ENCODE results near the gene LRCH4.
"Not testable (repeated sequence)": the region's sequence is repeated elsewhere in the genome, so short reads cannot be mapped to it uniquely, and the experiment has no call there.

LRCH4 gene

DNA sequence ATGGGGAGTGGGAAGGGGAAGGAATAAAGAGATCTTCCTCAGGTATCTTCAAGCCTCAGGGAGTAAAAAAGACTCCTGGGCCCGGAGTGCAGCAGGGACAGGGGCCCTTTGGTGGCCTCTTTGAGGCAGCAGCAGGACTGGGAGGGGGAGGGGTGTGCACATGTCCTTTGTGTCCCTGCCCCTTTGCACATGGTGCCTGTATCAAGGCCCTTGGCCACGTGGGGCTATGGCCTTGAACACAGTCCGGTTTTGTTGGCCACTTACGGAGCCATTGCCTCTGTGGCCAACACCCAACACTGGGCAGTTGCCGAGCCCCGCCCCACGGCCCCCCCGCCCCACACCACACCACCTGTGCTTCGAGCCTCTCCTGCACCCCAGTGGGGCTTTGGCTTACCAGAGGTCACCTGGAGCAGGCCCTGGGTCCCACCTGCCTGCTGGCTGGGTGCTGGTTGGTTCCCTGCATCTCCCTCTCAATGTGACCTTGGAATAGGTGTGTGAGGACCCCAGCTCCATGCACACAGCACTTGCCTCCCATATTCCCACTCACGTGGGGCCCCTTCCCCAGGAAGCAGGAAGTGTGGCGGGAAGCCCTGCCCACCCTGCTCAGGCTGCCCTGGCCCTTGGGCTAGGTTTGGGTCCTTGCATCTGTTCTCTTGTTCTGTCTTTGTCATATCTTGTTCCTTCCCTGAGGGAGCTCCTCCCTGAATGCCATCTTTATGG, 17.6 kb downstream of the LRCH4 start:
- no peak overlapping the region for H3K4me3 ChIP-seq (ENCODE audit: low read depth, low read length)

DNA sequence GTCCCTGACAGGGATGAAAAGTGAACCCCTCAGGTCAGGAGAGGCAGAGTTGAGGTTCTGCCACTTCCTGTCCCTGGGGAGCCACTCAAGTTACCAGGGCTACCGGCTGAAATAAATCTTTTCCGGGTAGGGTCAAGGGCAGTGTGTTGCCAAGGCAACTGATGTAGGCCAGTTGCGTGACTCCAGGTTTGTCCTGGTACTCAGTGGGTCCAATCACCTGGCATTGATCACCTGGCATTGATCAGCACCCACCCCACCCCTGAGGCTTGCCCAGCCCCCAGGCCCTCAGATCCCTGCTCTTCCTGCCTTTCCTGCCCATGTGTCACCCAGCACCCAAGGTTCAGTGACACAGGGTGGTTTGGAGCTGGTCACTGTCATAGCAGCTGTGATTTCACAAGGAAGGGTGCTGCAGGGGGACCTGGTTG, 18.2 kb downstream of the LRCH4 start:
- no peak overlapping the region for H3K4me3 ChIP-seq (ENCODE audit: low read depth, low read length)

DNA sequence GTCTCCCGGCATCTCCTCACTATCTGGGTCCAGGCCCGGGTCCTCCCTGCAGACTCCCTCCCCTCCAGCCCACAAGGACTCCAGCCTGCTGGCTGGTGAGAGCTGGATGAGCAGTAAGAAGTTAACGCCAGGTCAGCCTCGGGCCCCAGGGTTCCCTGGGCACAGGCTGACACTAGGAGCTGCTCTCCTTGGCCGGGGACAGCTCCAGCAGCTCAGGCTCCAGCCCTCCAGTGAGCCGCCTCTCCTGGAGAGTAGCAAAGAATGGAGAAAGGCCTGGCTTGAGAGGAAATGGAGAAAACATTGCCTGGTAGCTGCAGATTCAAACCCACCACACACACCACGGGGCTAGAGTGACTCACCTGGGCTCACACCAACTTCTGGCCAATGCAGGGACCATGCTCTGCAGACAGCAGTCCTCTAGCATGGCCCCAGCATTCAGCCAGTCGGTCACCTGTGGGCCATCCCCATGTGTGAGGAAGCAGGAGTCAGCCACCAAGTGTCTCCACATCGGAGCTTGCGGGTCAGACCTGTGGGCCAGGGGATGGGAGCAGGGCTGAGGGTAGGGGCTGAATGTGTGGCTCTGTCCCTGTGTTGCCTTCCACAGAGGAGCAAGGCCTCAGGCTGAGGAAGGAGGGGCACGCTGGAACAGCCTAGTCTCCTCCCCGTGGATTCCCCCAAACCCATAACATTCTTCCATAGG, 18.7 kb downstream of the LRCH4 start:
- no peak overlapping the region for H3K4me3 ChIP-seq (ENCODE audit: low read depth, low read length)

DNA sequence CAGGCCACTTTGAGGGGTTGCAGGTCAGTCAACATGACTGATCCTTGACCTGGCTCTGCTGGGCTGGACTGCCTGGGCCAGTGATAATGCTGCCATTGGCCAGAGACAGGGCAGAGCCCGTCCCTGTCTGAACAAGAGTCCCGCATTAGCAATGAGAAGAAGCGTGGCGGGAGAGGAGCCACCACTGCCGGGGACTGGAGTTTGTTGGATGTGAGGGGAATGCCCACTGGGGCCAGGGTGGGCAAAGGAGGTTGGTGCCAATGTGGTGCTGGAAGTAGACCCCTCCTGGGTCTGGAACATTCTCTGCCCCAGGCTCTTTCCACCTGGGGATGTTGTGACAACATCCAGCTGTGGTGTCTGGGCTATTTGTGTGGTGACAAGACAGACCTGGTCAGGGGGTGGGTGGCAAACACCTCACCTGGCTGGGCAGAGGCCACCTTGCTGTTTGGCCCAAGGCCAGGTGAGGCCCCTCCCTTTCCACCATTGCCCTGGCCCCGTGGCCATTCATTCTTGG, 19.9 kb downstream of the LRCH4 start:
- no peak overlapping the region for H3K4me3 ChIP-seq (ENCODE audit: low read depth, low read length)

DNA sequence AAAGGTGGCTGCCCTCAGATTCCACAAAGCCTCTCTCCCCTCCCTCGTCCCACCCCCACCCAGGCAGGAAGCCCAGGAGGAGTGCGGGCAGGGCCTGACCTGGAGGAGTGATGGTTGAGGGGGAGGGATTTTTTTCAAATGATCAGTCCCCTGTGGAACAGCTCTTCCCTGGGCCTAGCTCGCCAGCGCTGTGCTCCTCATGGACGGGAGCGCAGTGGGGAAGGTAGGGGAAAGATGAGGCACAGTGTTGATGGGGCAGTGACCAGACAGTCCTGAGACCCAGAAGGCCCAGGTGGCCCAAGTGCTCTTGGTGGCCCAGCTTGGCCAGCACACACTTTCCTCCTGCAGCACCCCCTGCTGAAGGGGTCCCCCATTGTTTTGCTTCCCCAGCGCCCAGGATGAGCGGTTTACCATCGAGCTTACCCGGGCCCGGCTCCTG, 20.8 kb downstream of the LRCH4 start:
- H3K4me3 ChIP-seq (ENCODE audit: low read depth, low read length), result no peak overlapping the region

DNA sequence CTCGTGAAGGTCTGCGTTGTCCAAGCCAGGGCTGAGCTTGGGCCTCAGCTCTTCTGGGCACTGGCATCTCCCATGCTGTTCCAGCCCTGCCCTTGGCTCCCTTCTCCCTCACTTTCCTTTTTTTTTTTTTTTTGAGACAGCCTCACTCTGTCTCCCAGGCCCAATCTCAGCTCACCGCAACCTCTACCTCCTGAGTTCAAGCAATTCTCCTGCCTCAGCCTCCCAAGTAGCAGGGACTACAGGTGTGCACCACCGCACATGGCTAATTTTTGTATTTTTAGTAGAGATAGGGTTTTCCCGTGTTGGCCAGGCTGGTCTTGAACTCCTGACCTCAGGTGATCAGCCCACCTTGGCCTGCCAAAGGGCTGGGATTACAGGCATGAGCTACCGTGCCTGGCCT, 21.5 kb downstream of the LRCH4 start:
- H3K4me3 ChIP-seq (ENCODE audit: low read depth, low read length), result not testable (repeated sequence)

DNA sequence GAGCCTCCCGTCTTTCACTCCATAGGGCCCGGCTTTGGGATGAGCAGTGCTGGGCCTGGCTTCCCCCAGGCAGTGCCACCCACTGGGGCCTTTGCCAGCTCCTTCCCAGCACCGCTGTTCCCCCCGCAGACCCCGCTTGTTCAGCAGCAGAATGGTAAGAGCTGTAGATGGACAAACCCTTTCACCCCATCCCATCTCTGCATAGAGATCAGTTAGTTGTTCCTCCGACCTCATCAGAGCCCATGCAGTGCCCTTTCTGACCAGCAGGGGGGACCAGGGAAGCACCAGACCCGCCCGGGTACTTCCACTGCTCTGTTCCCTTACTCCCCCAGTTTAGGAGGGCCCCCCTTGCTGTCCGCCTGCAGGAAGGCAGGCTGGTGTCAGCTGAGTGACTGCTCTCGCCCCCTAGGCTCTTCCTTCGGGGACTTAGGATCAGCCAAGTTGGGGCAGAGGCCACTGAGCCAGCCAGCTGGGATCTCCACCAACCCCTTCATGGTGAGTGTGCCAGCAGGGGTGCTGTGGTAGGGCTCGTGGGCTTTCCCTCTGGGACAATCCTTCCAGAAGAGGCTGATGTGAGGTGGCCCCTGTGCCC, 22.0 kb downstream of the LRCH4 start:
- no peak overlapping the region for H3K4me3 ChIP-seq (ENCODE audit: low read depth, low read length)

DNA sequence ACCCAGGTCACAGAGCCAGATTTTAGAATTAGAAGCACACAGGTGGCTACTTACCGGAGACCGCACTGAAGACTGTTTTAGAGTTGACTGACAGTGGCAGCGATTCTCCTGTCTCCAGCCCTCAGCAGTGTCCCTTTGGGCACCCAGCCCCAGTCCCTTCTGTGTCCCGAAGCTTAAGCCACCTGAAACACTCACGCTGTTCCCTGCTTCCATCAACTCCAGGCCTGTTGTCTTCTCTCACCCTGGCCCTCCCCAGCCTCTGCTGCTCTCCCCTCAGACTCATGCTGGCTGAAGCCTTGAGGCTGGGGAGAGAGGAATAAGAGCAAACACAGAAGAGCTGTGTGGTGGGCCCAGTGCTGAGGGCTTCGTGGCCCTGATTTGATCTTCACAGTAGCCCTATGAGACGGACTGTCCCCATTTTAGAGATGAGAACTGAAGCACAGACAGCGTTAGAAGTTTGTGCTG, 22.8 kb downstream of the LRCH4 start:
- no peak overlapping the region for H3K4me3 ChIP-seq (ENCODE audit: low read depth, low read length)

DNA sequence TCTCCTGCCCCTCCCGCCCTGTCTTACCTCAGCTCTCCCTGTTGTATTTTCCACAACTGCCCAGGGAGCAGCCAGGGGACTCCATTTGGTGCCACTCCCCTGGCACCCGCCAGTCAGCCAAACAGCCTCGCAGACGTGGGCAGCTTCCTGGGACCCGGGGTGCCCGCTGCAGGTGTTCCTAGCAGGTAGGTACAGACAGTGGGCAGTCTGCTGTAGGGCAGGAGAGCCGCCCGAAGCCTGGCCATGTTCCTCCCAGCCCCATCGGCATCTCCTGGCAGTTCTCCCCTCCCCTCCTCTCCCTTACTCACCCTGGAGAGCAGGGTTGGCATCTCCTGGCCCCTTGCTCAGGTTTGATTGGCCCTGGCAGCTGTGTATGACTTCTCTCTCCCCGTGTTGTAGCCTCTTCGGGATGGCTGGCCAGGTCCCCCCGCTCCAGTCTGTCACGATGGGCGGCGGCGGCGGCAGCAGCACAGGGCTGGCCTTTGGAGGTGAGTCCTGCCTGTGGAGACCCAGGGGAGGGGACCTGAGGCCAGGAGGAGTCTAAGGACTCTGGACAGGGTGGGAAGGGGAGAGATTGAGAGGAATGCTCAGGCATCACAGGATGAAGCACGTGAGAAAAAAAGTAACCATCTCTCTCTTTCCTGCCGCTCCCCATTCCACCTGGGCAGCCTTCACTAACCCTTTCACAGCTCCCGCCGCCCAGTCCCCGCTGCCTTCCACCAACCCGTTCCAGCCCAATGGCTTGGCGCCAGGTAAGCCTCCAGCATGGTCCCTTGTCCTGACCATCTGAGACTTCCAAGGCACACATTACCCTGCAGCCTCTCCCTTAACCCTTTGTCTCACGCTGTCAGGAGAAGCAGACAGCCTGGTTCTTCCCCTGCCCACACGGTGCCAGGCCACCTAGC, 23.5 kb downstream of the LRCH4 start:
- H3K4me3 ChIP-seq (ENCODE audit: low read depth, low read length), result no peak overlapping the region

DNA sequence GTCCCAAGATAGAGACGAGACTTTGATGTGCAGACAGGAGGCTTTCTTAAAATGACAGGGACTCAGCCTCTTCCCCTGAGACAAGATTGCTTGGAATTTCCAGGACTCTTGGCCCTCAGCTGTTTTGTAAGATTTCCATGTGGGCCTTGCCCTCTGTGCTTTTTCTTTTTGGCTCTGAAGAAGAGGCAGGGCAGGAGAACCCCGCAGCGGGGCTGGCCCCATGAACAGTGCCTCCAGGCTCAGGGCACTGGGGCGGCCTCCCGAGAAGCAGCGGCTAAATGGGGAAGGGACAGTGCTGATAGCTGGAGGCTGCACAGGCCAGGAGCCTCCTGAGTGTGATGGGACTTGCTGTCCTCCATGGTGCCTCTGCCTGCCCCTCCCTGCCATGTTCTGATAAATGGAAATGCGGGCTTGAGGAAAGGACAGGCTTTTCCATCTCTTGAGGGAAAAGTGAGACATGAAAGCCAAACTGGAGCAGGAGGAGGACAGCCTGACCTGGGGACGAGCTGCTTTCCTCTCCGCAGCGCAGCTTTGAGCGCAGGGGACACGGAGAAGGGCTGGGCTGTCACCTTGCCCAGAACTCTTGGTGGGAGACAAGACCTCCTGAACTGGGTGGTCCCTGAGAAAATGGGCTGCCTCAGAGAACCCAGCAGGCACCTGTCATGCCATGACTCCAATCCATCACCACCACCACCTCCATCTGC, 24.3 kb downstream of the LRCH4 start:
- no peak overlapping the region for H3K4me3 ChIP-seq (ENCODE audit: low read depth, low read length)

DNA sequence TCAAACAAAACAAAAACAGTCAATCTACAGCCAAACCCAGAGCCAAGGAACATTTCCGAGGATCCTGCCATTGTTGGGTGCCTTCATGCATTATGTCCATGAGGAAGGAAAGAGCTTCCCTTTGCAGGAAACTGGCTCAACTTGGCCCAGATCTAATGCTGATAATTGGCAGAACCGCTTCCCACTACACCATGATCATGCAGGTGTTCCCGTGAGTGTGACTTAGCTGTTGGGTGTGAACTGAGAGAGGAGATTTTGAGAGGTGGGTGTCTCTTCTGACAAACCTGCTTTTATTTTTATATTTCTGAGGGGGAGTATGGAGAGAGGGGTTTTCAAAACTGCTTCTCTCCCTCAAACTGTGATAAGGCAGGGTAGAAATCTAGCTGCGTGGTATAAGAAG, 26.8 kb downstream of the LRCH4 start:
- H3K4me3 ChIP-seq (ENCODE audit: low read depth, low read length), result no peak overlapping the region

DNA sequence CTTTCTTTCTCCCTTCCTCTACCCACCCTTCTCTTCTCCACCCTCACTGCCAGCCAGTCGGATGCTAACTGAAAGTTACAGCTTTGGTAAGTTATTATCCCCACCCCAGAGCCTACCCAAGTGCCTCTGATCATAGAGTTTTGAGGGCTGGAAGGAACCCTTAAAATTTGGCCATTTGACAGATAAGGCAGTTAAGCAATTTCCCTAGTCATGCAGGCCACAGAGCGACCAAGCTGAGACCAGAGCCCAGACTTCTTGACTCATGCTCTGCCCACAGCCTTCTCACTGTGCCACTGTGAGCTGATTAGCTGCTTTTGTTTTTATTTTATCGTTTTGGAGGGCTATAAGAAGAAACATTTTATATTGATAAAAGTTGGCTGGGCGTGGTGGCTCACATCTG, 29.4 kb downstream of the LRCH4 start:
- H3K4me3 ChIP-seq (ENCODE audit: low read depth, low read length), result no peak overlapping the region

DNA sequence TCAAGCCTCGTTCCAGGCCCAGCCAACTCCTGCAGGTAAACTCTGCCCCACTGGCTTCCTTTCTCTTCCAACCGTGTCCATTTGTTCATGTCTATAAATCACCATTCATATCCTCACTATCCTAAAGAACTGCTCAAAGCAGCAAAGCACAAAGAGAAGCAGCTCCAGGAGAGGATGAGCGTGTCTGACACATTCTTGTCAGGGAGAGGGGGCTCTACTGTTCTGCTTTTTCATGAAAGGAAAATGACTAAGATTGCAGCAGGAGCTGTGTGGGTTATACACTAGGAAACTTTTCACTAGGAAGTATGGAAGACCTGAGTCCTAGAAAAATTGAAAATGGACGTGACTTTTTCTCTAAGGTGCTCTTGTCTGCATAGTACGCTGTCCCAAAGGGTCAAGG, 30.2 kb downstream of the LRCH4 start:
- no peak overlapping the region for H3K4me3 ChIP-seq (ENCODE audit: low read depth, low read length)

DNA sequence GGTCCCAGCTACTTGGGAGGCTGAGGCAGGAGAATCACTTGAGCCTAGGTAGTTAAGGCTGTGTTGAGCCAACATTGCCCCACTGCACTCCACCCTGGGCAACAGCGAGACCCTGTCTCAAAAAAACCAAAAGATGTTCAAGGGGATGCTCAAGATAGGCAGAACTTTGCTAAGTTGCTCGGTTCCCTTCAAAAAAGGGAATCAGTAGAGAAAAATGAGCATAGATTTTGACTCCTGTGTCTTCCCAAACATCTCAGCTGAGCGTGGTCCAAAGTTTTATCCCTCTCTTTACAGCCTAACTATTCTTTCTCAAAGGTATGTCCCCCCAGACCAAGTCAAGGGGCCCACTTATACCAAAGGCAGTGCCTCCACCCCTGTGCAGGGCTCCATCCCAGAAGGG, 32.9 kb downstream of the LRCH4 start:
- H3K4me3 ChIP-seq (ENCODE audit: low read depth, low read length), result no peak overlapping the region

DNA sequence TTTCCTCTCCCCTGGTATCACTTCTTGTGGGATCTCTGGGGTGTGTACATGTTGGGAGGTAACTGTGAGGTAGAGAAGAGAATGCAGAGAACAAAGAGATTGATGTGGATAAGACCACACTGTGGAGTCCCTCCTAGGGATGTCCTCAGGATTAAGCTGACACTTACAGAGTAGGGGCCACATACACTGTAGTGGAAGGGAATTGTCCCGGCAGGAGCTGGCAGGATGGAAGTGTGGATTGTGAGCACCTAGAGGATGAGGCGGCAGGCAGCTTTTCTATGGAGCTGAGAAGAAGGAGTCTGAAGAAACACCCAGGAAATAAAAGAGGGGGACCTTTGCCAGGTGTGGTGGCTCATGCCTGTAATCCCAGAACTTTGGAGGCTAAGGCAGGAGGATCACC, 33.4 kb downstream of the LRCH4 start:
- H3K4me3 ChIP-seq (ENCODE audit: low read depth, low read length), result no peak overlapping the region

DNA sequence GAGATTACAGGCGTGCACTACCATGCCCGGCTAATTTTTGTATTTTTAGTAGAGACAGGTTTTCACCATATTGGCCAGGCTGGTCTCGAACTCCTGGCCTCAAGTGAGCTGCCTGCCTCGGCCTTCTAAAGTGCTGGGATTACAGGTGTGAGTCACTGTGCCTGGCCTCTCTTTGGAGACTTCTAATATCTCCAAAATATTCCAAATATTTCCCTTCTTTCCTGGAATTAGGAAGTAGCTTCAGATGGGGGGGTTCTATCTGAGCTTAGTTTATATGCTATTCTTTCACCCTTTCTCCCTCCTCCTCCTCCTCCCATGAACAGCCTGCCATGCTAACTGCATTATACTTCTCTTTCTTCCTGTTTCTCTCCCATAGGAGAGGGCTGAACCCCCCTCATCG, 37.5 kb downstream of the LRCH4 start:
- H3K4me3 ChIP-seq (ENCODE audit: low read depth, low read length), result not testable (repeated sequence)

DNA sequence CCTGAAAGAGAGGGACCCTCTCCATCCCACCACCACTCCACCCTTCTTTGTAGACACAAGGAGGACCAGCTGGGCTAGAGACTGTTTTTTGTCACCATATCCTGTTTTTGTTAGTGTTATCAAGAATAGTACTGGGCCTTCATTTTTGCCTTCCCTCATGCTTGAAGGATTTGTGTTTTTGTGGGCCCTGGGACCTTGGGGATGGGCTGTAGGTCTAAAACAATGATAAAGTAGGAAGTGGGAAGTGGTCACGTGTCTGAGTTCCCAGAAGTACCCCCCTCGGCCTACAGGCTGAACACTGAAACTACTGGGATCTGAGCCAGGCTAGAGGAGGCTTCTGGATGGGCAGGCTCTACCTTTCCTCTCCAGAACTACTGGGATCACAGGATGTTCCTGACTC, 38.1 kb downstream of the LRCH4 start:
- no peak overlapping the region for H3K4me3 ChIP-seq (ENCODE audit: low read depth, low read length)

DNA sequence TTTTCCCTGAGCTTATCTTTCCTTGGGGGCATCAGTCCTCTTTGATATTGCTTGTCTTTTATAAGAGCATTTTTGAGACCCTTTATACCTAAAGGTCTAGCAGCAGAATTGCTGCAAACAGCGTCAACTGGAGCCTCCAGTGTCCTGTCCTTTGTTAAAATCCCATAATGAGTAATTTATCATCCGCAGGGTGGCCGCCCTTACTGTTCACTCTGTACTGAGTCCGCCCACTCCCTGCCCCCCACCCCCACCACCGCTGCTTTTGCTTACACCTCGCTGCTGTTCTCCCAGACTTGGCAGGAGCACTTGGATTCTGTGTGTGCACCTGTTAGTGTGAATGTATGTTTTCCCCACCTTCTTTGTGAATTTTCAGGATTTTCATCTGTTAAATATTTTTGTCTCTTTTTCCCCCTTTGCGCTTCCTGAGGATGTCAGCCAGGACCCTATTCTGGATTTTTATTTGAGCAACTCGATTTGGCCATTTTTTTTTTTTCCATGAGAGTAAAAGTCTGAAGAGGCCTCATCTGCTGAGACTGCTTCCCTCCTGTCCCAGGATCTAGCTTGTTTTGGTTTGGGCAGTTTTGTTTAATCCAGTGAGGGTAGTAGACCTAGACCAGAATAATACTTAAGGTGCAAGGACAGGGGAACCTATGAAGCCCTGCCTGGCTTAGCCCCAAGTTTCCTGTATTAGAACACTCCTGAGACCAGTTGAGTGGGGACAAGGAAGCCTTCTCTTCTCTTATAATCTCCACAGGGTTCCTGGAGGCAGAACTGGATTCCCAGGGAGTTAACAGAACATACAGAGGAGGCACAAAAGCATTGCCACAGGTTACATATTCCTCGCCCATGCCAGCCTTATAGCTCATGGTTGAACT, 38.8 kb downstream of the LRCH4 start:
- no peak overlapping the region for H3K4me3 ChIP-seq (ENCODE audit: low read depth, low read length)

Data from iPS-11a (cell line).